Hematopoietic multipotent progenitor cell treated with erythropoietin and hydrocortisone succinate and interleukin-3 and kit ligand, for 6 days (in vitro differentiated cells): ENCODE data around the gene MYO10.
A peak's percentile ranks its signal among the peaks of the same experiment; 100 is the strongest.
"Not testable (repeated sequence)": the region's sequence is repeated elsewhere in the genome, so short reads cannot be mapped to it uniquely, and the experiment has no call there.

ENCODE experiments used
- DNase-seq: peaks from one replicate; pipeline ENCODE4 v3.0.0-alpha.2; 2015

Gene MYO10

DNA sequence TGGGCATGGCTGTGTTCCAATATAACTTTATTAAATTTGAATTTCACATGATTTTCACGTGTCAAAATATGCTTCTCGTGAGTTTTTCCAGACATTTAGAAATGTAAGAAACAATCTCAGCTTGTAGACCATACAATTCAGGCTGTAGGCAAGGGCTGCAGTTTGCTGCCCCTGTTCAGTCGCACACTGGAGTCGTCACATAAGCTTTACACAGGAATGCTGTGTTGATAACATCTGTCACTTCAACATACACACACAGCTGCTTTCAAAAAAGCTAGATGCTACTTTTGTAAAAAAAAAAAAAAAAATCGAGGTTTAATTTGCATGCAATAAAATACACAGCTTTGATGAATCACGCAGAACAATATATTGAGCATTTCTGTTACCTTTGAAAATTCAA lies 77.9 kb downstream of the MYO10 start:
- DNase-seq, result no peak

DNA sequence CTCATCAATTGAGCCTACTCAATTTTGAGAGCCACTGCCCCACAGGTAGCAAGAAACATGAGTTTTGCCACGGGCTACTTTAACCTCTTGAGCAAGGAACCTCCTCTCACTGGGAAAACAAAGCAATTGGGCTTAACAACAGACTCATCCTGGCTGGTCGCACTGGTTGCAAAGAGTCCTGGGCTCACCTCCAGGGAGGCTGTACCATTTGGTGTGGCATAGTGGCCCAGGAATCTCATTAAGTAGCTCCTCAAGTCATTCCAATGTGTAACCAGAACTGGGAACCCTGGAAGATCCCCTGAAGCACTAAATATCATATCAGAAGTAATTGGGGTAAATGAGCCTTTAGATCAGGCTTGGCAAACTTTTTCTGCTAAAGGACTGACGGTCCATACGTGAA lies 78.5 kb downstream of the MYO10 start:
- no peak for DNase-seq

GRCh38 chr5:16856531-16856930 lies 79.6 kb downstream of the MYO10 start:
- DNase-seq, result no peak

DNA sequence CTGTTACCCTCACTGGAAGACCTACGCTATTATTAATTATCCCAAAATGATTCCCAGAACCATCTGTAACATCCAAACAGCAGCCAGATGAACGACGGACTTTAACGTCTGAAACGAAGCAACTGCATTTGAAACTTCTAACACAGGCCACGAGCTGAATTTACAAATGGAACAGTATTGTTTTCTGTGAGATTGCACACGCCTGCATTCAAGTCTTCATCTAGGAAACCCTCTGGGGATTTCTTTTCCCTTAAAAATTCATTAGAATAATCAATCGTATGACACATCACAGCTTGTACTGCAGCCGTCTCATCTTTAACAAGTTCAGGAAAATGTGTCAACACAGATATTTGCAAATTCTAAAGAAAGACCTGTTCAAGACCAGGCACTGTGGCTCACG lies 80.2 kb downstream of the MYO10 start:
- DNase-seq, result no peak

GRCh38 chr5:16855485-16855884 lies 80.6 kb downstream of the MYO10 start:
- DNase-seq, result no peak

DNA sequence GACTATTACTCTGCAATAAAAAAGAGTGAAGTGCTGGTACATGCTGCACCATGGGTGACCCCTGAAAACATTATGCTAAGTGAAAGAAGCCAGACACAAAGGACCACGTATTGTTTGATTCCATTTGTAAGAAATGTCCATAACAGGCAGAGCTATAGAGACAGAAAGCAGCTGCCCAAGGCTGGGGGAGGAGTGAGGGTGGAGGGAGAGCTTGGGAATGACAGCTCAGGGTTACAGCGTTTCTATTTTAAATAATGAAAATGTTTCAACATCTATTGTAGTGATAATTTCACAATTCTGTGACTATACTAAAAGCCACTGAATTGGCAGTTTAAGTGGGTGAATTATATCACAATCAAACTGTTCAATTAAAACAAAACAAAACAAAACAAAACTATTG lies 81.7 kb downstream of the MYO10 start:
- no peak for DNase-seq

- no peak for DNase-seq
Observed at GRCh38 chr5:16853518-16853917, 82.6 kb downstream of the MYO10 start.

- no peak for DNase-seq
Observed at GRCh38 chr5:16852251-16853005, 83.7 kb downstream of the MYO10 start.

DNA sequence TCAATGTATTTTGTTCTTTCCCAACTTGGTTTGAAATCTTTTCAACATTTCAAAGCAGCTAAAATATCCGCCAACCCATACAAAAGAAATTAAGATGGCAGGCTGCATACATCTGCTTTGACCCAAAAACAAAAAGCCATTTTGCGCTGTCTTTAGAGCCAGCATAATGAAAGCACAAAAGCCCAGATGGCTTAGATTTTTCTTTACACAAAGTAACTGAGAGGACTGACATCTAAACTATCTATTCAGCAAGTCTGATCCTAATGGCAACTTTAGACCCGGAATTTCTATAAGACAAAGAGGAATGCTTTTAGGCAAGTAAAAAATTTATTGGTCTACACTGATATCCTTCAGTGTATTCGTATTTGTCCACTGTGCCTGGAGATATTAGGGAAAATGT lies 86.3 kb downstream of the MYO10 start:
- DNase-seq, result no peak

DNA sequence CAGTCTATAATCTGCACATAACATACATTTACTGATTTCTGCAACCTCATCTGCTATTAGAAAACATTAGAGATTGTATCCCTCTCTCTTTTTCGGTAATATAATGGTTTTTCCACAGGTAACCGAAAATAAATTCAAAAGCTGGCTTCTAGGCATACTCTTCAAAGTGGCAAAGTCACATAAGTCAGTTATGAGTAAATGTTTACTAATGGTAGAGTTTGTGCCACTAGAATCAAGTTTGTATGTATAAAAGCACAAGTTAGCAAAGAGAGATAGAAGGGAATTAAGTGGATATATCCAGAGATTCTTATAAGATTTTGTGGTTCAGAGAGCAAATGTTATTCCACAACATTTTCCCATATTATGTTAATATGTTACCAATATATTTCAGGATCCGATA lies 86.9 kb downstream of the MYO10 start:
- no peak for DNase-seq

DNA sequence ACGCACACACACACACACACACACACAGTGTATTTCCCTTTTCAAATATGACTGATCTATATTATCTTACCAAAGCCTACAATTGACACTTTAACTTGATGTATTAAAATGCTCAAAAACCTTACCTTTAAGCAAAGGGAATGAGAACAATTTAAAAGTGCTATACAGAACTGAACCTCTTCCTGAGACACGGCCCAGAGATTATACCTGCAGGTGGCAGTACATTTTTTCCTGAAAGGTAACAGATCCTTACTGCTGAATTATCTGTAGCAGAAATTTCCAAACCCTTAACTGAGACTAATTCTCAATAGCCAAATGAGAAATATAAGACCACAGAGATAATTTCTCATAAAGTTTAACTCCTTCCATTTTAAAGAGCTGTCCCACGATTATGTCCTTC lies 91.1 kb downstream of the MYO10 start:
- no peak for DNase-seq

GRCh38 chr5:16842896-16843295 lies 93.2 kb downstream of the MYO10 start:
- peak; percentile 1 for DNase-seq

DNA sequence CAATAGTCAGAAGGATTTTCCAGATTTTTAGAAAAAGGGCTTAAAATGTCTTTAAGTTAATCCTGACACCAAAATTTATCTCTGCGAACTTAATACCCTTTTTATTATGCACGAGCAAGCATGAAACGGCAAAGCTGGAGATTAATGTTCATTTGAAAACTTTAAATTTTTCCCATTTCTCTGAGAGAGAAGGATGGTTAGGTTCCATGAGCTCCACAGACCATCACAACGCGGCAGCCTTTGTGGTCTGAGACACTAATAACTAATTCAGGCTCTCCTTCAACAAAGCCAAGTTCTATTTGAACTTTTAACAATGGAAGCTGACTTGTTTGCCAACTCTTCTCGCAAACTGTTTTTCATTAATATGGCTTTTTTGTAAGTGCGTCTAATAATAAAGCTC lies 94.7 kb downstream of the MYO10 start:
- DNase-seq, result no peak

GRCh38 chr5:16837305-16837704 lies 98.8 kb downstream of the MYO10 start:
- DNase-seq, result no peak

- no peak for DNase-seq
Observed at GRCh38 chr5:16834029-16834428, 102.1 kb downstream of the MYO10 start.

GRCh38 chr5:16831326-16831725 lies 104.8 kb downstream of the MYO10 start:
- DNase-seq, result not testable (repeated sequence)

- no peak for DNase-seq
Observed at GRCh38 chr5:16827755-16828154, 108.3 kb downstream of the MYO10 start.

- no peak for DNase-seq
Observed at GRCh38 chr5:16826379-16827125, 109.5 kb downstream of the MYO10 start.

GRCh38 chr5:16819522-16820167 lies 116.4 kb downstream of the MYO10 start:
- no peak for DNase-seq

DNA sequence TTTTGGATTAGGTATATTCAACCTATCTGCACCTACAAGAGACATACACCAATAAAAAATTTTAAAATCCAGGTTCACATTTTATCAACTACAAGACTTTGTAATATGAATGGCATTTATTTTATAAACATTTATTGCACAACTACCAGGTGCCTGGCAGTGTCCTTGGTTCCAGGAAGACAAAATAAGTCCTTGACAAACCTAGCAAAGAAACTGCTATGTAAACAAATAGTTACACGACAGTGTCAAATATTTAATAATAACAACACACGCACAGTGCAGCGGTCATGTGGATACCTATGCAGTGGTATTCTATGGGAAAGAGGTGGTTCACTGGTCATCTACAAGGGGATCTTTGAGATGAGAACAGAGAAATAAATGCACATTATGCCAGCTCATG lies 120.7 kb downstream of the MYO10 start:
- no peak for DNase-seq

GRCh38 chr5:16812911-16813310 lies 123.2 kb downstream of the MYO10 start:
- no peak for DNase-seq

GRCh38 chr5:16812448-16812847 lies 123.6 kb downstream of the MYO10 start:
- DNase-seq, result no peak

GRCh38 chr5:16810208-16810854 lies 125.8 kb downstream of the MYO10 start:
- DNase-seq, result no peak
